Hepatocyte (in vitro differentiated cells): ENCODE measurements around the gene AGBL4.
"Not testable (repeated sequence)": the region's sequence is repeated elsewhere in the genome, so short reads cannot be mapped to it uniquely, and the experiment has no call there.

ENCODE experiments used
- CTCF ChIP-seq: fragments of 200-600 bp; sonication (generic); IDR thresholded peaks from 2 replicates; pipeline ENCODE4 v1.5.1; 2016; ENCODE audit warnings: antibody characterized with exemption, mild to moderate bottlenecking; ENCODE audit not compliant: poor library complexity
- EZH2 ChIP-seq: fragments of 200-600 bp; sonication (generic); IDR thresholded peaks from 2 replicates; pipeline ENCODE4 v1.6.1; 2016; ENCODE audit warnings: antibody characterized with exemption, mild to moderate bottlenecking, borderline replicate concordance
- EZH2phosphoT487 ChIP-seq: fragments of 200-600 bp; sonication (generic); IDR thresholded peaks from one replicate; pipeline ENCODE4 v1.6.1; 2018; ENCODE audit warnings: antibody characterized with exemption, mild to moderate bottlenecking, low read depth, moderate library complexity; ENCODE audit not compliant: unreplicated experiment, severe bottlenecking

GRCh38 chr1:49302400-49302799, 721.4 kb downstream of the AGBL4 start:
- not testable (repeated sequence) for TF ChIP-seq CTCF, EZH2, EZH2phosphoT487
